Gastrocnemius medialis (tissue), 4 donors: Measurements from ENCODE around the gene STAMBP. TPM values are rescaled to one million over a fixed set of nuclear protein-coding genes. Genes with fewer than 3 reads are reported as not detected.

Source experiments
- ATAC-seq, 2 donors: fragments of 150-250 bp; one replicate each; pipeline ENCODE4 v1.9.1; 2016
- DNase-seq, 2 donors: peaks; one replicate each; pipeline ENCODE4 v3.0.0-alpha.2; 2019
- H3K27ac ChIP-seq, 4 donors: fragments of 200-600 bp; sonication (generic); 1 replicate in 1 of 4; 2 replicates in 3 of 4; pipeline ENCODE4 v1.5.1; 2016 to 2018; ENCODE audit warnings: mild to moderate bottlenecking in 2 of 4, moderate library complexity in 1 of 4
- H3K27me3 ChIP-seq, 3 donors: fragments of 200-600 bp; sonication (generic) in 2 of 3; 1 replicate in 1 of 3; 2 replicates in 2 of 3; pipeline versions ENCODE4 v1.5.1 to v1.6.0; 2016 to 2019; ENCODE audit warnings: mild to moderate bottlenecking in 1 of 3, moderate library complexity in 1 of 3
- H3K36me3 ChIP-seq, 2 donors: fragments of 200-600 bp; sonication (generic) in 1 of 2; one replicate each; pipeline ENCODE4 v1.5.1; 2017 to 2018
- H3K4me1 ChIP-seq, 2 donors: fragments of 200-600 bp; sonication (generic) in 1 of 2; one replicate each; pipeline ENCODE4 v1.5.1; 2016 to 2017; ENCODE audit warnings: mild to moderate bottlenecking in 2 of 2
- H3K4me3 ChIP-seq, 4 donors: fragments of 200-600 bp; sonication (generic) in 3 of 4; 1 replicate in 1 of 4; 2 replicates in 3 of 4; pipeline ENCODE4 v1.5.1; 2016 to 2019; ENCODE audit warnings: mild to moderate bottlenecking in 2 of 4
- H3K9me3 ChIP-seq, 3 donors: fragments of 200-600 bp; sonication (generic) in 2 of 3; 1 replicate in 1 of 3; 2 replicates in 2 of 3; pipeline ENCODE4 v1.5.1; 2016 to 2019
- POLR2A ChIP-seq, 2 donors: fragments of 450-650 bp; IDR thresholded peaks; one replicate each; pipeline ENCODE4 v1.6.1; 2017; ENCODE audit warnings: antibody characterized with exemption in 2 of 2, mild to moderate bottlenecking in 2 of 2, moderate library complexity in 2 of 2
- in situ Hi-C, 4 donors: fragments of 200-750 bp; cut with MboI; loops; one replicate each; pipeline versions ENCODE4 v1.15.0 to v1.8.0; 2017; ENCODE audit warnings: low sequenced_read_pairs in 4 of 4
- intact Hi-C: fragments of 100-400 bp; cut with DNase I; formaldehyde crosslinking; loops from one replicate; pipeline ENCODE4 v1.15.1; 2023; ENCODE audit warnings: low total_unique reads
- total RNA-seq, 4 donors: library from RNA; depleted of rRNA; stranded (reverse); fragments of >200 nt; gene quantifications; one replicate each; pipeline versions ENCODE4 v1.1.0 to v1.2.3, GENCODE V29; 2016
- TF ChIP-seq, protein P1 (sequence below), 5 experiments: fragments of 450-650 bp in 3 of 5; fragments of 200-600 bp in 2 of 5; sonication (generic) in 2 of 5; IDR thresholded peaks in 4 of 5; conservative IDR thresholded peaks in 1 of 5; 1 replicate in 4 of 5; 2 replicates in 1 of 5; pipeline ENCODE4 v1.5.1; 2016 to 2019; ENCODE audit warnings: antibody characterized with exemption in 5 of 5, mild to moderate bottlenecking in 3 of 5, moderate library complexity in 3 of 5

STAMBP gene
- total RNA-seq, 4 donors from 2014 or later: 38.0 to 85.4 (median 67.1) TPM

DNA sequence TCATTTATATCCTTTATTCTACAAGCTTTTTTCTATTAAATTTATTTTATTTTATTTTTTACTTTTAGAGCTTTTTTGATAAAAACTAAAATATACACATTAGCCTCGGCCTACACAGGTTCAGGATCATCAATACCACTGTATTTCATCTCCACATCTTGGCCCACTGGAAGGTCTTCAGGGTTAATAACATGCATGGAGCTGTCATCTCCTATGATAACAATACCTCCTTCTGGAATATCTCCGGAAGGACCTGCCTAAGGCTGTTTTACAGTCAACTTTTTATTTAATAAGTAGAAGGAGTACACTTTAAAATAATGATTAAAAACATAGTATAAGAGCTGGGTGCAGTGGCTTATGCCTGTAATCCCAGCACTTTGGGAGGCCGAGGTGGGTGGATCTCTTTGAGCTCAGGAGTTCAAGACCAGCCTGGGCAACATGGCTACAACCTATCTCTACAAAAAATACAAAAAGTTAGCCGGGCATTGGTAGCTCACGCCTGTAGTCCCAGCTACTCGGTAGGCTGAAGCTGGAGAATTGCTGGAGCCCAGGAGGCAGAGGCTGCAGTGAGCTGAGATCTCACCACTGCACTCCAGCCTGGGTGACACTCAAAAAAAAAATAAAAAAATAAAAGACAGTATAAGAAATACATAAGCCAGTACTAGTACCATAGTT is 82.2 kb downstream of the STAMBP start:
- Histone ChIP-seq H3K4me1 (no peaks in the 10 kb centered on the region), H3K36me3 (no peaks in the 10 kb centered on the region), H3K4me3 (no peak overlapping the region), H3K27me3 (no peaks in the 10 kb centered on the region), H3K27ac (no peak overlapping the region), H3K9me3 (no peaks in the 10 kb centered on the region)
- no peak for TF ChIP-seq POLR2A (IDR thresholded peaks at IDR 0.05)
- TF ChIP-seq, protein P1, sequence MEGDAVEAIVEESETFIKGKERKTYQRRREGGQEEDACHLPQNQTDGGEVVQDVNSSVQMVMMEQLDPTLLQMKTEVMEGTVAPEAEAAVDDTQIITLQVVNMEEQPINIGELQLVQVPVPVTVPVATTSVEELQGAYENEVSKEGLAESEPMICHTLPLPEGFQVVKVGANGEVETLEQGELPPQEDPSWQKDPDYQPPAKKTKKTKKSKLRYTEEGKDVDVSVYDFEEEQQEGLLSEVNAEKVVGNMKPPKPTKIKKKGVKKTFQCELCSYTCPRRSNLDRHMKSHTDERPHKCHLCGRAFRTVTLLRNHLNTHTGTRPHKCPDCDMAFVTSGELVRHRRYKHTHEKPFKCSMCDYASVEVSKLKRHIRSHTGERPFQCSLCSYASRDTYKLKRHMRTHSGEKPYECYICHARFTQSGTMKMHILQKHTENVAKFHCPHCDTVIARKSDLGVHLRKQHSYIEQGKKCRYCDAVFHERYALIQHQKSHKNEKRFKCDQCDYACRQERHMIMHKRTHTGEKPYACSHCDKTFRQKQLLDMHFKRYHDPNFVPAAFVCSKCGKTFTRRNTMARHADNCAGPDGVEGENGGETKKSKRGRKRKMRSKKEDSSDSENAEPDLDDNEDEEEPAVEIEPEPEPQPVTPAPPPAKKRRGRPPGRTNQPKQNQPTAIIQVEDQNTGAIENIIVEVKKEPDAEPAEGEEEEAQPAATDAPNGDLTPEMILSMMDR (IDR thresholded peaks at IDR 0.05 in 4 of 5, conservative IDR thresholded peaks at IDR 0.05 in 1 of 5): no peak
- intact Hi-C loops: no loop called here
- in situ Hi-C loops: no loop called here
- ATAC-seq (no peak), DNase-seq (no peak)

DNA sequence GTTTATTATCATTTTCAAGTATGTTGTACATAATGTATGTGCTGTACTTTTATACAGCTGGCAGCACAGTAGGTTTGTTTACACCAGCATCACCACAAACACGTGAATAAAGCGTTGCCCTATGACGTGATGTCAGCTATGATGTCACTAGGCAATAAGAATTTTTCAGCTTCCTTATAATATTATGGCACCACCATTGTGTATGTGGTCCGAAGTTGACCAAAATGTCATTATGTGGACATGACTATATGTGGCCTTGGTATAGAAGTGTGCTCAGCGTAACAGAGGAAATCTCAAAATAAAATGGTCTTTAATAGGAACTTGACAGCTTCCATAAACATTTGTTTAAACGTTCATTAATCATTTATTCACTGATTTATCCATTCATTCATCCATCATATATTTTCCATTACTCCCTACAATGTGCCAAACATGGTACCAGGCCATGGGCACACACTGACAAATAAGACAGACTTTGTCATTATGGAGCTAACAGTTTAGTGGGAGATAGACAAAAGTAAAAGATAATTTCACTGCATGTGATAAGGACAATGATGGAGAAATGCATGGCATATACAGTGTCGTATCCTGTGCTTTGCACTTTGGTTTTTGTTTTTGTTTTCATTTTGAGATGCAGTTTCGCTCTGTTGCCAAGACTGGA is 82.9 kb downstream of the STAMBP start:
- ATAC-seq (no peak), DNase-seq (no peak)
- no peak for TF ChIP-seq POLR2A (IDR thresholded peaks at IDR 0.05)
- TF ChIP-seq, protein P1 (IDR thresholded peaks at IDR 0.05 in 4 of 5, conservative IDR thresholded peaks at IDR 0.05 in 1 of 5): no peak
- H3K4me1 ChIP-seq: no peaks in the 10 kb centered on the region
- no peaks in the 10 kb centered on the region for H3K9me3 ChIP-seq
- intact Hi-C loops (no loop called here), in situ Hi-C loops (no loop called here)
- H3K27ac ChIP-seq: no peak overlapping the region
- H3K36me3 ChIP-seq: no peaks in the 10 kb centered on the region
- H3K27me3 ChIP-seq: no peaks in the 10 kb centered on the region
- H3K4me3 ChIP-seq: no peak overlapping the region

DNA sequence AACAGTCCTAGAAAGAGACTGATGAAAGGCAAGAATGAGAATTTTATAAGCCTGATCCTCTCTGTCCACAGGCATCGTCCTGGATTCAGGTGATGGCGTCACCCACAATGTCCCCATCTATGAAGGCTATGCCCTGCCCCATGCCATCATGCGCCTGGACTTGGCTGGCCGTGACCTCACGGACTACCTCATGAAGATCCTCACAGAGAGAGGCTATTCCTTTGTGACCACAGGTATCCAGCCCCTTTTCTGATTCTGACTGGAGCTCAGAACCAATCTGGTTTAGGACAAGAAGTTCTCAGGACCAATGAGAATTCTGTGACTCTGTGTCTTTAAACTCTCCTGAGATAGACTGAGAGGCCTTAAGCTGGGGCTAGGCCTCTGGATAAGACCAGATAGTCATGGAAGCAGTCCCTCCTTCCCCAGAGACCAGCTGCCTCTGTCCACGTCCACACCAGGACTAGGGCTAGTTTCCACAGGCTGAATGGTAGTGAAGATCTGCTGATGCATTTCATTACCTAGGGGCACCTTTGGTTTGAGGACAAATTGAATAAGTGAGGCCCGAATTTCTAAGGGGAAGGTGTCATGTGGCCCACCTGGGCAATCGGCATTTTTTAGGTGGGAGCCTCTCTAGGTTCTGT is 84.8 kb downstream of the STAMBP start:
- intact Hi-C loops (no loop called here), in situ Hi-C loops (no loop called here)
- DNase-seq: no peak
- H3K27me3 ChIP-seq: peaks cover 0 to 4% (median 0%) of the 10 kb centered on the region in 3 donors
- no peaks in the 10 kb centered on the region for H3K36me3 ChIP-seq
- no peak overlapping the region for H3K27ac ChIP-seq
- no peaks in the 10 kb centered on the region for H3K4me1 ChIP-seq
- no peaks in the 10 kb centered on the region for H3K9me3 ChIP-seq
- no peak for TF ChIP-seq POLR2A (IDR thresholded peaks at IDR 0.05)
- TF ChIP-seq, protein P1 (IDR thresholded peaks at IDR 0.05 in 4 of 5, conservative IDR thresholded peaks at IDR 0.05 in 1 of 5): no peak
- ATAC-seq: no peak
- H3K4me3 ChIP-seq: no peak overlapping the region

DNA sequence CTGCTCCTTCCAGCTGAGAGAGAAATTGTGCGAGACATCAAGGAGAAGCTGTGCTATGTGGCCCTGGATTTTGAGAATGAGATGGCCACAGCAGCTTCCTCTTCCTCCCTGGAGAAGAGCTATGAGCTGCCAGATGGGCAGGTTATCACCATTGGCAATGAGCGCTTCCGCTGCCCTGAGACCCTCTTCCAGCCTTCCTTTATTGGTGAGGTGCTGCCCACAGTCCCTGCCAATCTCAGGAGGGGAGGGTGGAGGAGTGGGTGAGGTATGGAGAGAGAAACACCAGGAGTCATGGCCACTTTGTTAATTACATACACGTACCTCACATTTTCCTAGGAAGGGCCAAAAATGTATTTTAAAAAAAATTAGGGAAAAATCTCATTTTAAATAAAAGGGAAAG is 85.9 kb downstream of the STAMBP start:
- no peaks in the 10 kb centered on the region for H3K36me3 ChIP-seq
- no peak overlapping the region for H3K4me3 ChIP-seq
- H3K4me1 ChIP-seq: no peaks in the 10 kb centered on the region
- in situ Hi-C loops: no loop called here
- intact Hi-C loops: no loop called here
- no peak for ATAC-seq
- peaks cover under 1 to 11% (median 3%) of the 10 kb centered on the region in 3 donors for H3K27me3 ChIP-seq
- DNase-seq: no peak
- no peaks in the 10 kb centered on the region for H3K9me3 ChIP-seq
- TF ChIP-seq POLR2A (IDR thresholded peaks at IDR 0.05): no peak
- TF ChIP-seq, protein P1 (IDR thresholded peaks at IDR 0.05 in 4 of 5, conservative IDR thresholded peaks at IDR 0.05 in 1 of 5): no peak
- no peak overlapping the region for H3K27ac ChIP-seq
